HG03469 (cell line): Measurements from ENCODE around the gene XPC.
"Not testable (repeated sequence)": the region's sequence is repeated elsewhere in the genome, so short reads cannot be mapped to it uniquely, and the experiment has no call there.

ENCODE experiments used
- ATAC-seq: cut with Tn5 transposase; IDR thresholded peaks from one replicate; pipeline ENCODE4 v1.9.1; 2021; ENCODE audit warnings: mild to moderate bottlenecking, moderate library complexity, moderate number of reproducible peaks; ENCODE audit not compliant: unreplicated experiment

Gene XPC

DNA sequence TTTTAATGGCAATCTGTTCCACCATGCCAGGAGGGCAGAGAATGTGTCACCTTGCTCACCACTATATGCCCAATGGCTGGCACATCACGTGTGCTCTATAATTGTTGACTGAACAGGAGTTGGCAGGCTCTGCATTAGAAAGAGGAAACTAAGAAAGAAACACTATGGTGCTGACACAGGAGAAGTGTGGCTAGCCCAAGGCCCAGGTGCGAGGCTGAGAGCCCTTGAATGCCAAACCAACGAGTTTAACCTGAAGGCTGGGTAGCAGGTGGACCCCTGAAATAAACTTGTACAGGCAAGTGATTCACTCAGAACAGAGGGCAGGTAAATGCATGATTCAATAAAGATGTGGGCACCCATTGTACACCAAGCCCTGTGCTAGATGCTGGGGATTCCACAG is 56.1 kb downstream of the XPC start:
- ATAC-seq = no peak

DNA sequence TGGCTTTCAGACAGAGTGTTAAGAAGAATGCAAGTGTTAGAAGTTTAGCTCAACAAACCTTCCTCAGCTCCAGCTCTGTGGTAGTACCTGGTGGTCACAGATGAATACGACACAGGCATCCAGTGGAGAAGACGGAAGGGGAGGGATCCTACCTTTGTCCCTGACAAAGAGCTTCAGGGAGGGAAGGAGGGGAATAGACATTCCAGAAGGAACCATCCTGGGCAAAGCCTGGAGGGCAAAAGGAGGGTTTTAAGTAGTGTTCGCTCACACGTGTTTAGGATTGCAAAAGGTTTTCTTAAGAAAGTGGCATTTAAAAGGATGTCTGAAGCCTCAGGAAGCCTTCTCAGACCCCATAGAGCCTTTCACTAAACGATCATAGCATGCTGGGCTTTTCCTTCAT is 56.5 kb downstream of the XPC start:
- ATAC-seq = no peak

DNA sequence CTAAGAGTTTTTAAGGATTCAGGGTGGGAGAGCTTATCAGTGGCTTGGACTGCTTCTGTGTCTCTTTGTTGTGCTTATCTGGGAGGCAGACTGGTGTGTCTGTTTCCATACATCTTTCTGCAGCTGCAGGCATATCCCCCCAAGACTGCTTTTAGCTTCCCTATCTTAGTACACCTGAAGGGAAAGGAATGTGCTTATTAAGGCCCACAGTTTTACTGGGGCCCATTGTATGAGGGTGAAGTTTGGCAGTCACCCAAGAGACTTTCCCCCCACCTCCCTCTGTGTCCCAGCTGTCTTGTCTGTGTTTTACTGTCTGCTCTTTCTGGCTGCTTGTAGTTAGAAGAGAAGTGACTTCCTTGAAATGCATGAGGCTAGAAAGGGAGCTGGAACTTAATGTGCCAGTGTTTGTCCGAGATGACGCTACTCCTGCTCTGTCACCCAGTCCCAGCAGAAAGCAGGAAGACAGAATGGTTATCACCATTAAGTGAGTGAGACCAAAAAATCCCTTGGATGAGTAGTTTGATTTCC is 57.4 kb downstream of the XPC start:
- not testable (repeated sequence) for ATAC-seq

DNA sequence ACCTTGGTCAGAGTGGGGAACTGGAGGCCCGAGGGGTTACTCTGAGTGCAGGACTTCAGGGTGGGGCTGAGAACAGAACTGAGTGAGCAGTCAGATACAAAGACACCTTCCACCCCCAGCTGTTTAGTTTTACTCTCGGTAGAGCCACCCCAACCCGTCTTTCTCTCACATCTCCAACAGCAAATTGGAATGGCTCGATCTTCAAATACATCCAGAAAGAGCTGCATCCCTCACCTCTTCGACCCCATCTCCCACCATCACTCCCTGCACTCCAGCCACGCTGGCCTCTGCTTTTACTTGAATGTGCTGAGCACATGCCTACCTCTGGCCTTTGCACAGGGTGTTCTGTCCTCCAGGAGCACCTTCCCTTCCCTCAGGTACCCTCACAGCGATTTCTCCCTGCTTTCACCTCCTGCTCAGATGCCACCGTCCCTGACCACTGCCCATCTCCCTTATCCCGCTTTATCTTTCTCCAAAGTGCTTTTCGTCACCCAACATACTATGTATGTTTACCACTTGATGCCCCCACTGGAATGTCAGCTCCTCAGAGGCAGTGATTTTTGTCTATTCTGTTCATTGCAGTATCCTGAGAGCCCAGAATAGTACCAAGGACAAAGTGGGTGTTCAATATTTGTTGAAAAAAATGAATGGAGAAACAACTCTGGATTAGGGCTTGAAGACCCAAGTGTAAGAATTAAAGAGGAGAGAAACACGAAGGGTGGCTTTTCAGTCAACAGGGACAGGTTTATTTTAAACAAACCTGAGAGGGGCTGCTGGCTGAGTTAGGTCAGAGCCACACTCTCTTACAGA is 58.1 kb downstream of the XPC start:
- ATAC-seq = no peak

DNA sequence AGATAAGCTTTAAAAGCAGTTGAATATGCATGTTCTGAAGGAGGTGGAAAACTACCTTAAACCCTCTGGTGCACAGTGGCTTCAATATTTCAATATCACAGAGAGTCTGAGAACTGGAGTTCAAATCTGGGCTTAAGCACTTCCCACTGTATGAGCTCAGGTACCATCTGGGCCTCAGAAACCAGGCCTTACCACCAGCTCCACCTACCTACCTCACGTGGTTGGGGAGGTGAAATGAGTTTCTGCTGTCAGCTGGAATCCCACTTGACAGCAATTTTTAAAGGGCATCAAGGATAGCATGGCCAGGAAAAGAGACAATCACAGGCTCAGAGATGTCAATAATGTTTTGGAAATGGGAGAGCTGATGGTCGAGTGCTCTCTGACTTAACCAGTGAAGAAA is 58.8 kb downstream of the XPC start:
- ATAC-seq = no peak

DNA sequence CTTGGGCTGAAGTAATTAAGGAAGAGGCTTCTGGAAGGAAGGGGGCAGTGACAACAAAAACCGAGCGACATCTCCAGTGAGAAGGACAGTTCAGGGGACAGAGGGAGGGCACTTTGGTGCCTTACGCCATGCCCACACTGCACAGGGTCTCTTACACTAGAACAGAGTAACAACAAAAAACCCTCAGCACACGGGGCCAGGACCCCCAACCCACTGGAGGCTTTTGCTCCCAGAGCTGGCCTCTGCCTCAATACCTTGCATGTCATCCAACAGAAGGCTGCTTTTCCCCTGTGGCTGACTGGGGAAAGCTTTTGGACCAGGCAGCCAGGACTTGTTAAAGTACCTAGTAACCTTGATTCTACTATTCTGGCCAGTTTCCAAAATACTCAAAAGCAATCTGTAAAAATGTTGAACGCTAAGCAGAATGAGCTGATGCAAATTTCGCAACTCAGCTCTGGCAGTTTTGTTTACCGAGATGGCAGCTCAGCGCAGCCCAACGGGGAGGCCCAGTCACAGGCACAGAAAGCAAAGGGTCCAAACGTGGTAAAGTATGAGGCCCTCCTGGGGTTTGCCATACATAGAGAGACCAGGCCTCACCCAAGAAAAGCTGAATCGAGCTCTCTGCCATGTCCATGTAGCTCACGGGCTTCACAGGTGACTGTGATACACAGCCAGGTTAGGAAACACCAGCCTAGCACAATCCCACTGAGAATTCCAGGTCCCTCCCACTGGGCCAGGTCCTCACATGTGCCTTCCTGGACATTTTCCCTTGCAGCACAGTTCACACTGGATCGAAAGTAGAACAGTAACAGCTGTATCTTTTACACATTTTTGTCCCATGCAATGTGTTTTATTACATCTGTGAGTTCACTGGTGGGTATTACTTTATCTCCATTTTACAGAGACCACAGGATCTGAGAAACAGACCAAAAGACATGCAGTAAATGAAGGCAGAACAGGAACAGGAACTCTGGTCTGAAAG is 59.7 kb downstream of the XPC start:
- ATAC-seq = no peak

DNA sequence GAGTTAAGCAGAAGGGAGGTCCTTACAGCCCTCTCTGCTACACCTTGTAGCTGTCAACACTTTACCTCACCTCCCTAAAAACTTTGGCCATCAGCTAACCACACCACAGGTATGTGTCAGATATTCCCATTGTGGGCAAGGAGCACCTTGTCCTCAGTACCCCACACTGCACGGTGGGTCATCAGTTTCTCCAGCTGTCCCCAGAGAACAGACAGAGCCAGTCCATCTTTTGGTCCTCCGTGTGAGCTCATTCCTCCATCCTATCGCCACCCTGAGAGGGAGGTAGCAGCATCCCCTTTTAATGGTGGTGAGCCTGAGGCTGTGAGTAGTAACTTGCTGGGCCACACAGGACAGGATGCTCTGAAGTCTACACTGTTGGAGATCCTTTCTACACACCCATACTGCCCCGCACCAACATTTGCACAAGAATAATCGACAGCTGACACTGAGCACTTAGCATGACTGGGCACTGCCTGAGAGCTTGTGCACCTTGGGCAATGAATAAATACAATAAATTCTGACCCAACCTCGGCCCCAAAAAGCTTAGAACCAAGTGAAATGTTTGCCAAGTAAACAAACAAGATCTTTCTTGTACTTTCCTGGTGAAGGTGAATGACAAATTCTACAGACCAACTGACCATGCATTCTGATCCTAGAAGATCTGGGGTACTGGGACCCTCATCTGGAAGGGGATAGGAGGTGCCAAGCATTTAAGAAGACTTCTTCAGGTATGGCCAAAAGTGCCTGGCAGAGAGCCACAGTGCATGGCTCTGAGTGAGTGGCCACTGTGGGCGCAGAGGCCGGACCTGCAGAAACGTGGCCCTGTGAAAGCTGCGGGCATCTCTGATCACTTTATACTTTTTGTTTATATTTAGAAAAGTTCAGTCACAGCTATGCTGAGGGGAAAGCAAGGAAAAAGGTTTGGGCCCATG is 60.7 kb downstream of the XPC start:
- no peak for ATAC-seq

DNA sequence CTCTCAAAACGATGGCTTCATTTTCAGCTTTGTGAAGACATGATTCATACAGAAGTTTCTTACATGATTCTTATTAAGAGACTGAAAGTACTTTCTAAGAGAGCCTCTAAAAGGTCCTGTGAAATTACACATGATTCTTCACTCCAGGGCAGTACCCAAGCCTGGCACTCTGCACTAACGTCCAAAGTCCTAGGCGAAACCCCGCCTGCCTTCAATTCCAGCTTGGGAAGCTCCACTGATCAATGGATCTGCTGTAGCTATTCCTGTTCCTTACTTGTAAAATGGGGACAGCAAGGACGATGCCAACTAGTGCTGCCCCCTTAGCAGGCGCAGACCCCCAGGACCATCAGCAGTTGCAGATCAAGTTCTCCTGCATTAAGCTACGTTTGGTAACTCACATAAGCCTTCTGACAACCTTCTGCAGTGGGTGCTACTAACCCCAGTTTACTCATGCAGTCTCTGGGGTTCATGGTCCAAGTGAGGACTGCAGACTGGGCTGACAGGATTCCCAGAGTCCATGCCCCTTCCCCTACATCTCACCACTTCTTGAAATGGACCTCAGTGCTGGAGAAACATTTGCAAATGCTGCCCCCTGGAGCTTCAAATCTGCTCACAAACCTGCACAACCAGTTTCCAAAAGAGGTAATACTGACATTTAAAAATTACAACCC is 64.3 kb downstream of the XPC start:
- no peak for ATAC-seq

DNA sequence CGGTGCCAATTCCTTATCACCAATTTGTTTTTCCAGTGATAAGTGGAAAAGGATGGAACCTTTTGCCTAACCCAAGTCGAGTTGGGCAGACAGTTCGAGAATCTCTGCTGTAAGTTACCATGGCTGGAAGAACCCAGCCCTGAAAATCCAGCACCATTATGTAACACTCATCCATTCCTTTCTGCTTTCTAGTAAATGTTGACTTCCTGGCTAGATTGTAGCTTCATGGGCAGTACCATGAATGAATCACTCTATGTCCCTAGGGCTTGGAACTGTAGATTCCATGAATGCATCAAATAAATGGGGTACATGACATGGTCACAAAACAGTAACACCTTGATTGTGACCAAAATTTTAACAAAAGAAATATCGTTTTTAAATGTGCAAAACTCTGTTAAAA is 67.7 kb downstream of the XPC start:
- ATAC-seq = no peak

DNA sequence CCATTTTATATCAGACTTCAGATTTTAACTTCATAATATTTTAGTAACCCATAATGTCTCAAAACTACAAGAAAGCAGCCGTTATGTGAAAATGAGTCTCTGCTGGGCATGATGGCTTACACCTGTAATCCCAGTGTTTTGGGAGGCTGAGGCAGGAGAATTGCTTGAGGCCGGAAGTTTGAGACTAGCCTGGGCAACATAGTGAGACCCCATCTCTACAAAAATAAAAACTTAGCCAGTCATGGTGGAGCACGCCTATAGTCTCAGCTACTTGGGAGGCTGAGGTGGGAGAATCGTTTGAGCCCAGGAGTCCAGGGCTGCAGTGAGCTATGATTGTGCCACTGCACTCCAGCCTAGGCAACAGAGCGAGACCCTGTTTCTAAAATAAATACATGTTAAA is 68.6 kb downstream of the XPC start:
- not testable (repeated sequence) for ATAC-seq

DNA sequence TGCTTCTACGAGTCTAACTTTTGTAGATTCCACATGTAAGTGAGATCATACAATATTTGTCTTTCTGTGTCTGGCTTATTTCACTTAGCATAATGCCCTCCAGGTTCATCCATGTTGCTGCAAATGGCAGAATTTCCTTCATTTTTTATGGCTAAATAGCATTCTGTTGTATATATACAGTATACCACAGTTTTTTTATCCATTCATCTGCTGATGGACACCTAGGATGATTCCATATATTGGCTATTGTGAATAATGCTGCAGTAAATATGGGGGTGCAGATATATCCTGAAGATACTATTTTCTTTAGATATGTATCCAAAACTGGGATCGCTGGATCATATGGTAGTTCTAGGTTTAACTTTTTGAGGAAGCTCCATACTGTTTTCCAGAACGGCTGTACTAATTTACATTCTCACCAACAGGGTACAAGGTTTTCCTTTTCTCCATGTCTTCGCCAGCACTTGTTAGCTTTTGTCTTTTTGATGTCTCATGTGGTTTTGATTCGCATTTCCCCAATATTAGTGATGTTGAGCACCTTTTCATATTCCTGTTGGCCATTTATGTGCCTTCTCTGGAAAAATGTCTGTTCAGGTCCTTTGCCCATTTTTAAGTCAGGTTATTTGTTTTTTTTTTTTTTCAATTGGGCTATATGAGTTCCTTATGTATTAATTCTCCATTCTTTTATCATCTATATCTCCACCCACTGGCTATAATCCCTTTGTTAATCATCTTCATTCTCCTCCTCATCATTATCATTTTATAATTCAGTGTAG is 80.6 kb downstream of the XPC start:
- ATAC-seq = no peak

DNA sequence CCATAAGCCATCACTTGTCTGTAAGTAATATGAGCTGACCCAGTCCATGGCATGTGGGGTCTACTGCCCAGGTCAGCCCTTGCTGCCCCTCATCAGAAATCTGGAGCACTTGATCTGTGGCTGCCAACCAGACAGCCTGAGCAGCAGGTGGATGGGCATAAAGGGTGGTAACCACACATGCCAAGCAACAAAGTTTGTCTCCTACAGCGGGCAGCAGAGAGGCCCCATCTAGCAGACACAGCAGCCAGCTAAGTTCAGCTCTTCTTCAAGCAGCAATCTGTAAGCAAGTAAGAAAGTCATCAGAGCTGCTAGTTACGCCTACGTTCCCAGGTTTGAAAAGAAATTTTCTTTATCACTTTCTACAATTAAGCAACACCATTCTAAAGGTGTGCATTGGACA is 81.7 kb downstream of the XPC start:
- no peak for ATAC-seq
